ENCODE data around the gene CDKAL1. TPM values are rescaled to one million over a fixed set of nuclear protein-coding genes. Genes with fewer than 3 reads are reported as not detected.

CDKAL1 gene
- total and polyA plus RNA-seq, 10 of the 15 experiments (the other 5 are each of a cell fraction or from before 2014, with no cell fraction given), result 10.7 to 26.9 (median 17.3) TPM

DNA sequence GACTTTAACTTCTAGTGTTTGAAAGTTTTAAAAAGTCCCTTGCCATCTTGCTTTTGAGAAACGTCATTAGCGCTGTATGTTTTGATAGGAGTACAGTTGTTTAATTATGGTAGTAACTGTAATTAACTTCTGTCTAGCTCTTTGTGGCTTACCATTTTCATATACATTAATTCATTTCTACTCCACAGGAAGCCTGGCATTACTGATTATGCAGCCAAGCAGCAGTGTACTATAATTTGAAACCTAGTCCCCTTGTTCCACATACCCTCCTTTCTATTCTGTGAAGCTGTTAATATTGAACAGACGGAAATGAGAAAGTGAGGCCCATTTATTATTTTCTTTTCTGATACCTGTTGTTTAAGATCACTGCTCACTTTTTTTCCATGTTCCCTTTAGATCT is 235.4 kb downstream of the CDKAL1 start (continued):
- TF ChIP-seq ETV6 (conservative IDR thresholded peaks at IDR 0.05 in 1 of 2, IDR thresholded peaks at IDR 0.05 in 1 of 2; ENCODE audit: borderline replicate concordance in 1 of 2, low read depth in 1 of 2), result no peak
- TF ChIP-seq POU2F2 (IDR thresholded peaks at IDR 0.05; ENCODE audit: borderline replicate concordance, low read depth, low read length), result no peak
- no peak for TF ChIP-seq ZNF622 (IDR thresholded peaks at IDR 0.05)
- TF ChIP-seq, protein P1, sequence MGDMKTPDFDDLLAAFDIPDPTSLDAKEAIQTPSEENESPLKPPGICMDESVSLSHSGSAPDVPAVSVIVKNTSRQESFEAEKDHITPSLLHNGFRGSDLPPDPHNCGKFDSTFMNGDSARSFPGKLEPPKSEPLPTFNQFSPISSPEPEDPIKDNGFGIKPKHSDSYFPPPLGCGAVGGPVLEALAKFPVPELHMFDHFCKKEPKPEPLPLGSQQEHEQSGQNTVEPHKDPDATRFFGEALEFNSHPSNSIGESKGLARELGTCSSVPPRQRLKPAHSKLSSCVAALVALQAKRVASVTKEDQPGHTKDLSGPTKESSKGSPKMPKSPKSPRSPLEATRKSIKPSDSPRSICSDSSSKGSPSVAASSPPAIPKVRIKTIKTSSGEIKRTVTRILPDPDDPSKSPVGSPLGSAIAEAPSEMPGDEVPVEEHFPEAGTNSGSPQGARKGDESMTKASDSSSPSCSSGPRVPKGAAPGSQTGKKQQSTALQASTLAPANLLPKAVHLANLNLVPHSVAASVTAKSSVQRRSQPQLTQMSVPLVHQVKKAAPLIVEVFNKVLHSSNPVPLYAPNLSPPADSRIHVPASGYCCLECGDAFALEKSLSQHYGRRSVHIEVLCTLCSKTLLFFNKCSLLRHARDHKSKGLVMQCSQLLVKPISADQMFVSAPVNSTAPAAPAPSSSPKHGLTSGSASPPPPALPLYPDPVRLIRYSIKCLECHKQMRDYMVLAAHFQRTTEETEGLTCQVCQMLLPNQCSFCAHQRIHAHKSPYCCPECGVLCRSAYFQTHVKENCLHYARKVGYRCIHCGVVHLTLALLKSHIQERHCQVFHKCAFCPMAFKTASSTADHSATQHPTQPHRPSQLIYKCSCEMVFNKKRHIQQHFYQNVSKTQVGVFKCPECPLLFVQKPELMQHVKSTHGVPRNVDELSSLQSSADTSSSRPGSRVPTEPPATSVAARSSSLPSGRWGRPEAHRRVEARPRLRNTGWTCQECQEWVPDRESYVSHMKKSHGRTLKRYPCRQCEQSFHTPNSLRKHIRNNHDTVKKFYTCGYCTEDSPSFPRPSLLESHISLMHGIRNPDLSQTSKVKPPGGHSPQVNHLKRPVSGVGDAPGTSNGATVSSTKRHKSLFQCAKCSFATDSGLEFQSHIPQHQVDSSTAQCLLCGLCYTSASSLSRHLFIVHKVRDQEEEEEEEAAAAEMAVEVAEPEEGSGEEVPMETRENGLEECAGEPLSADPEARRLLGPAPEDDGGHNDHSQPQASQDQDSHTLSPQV (IDR thresholded peaks at IDR 0.05), result no peak
- TF ChIP-seq WRNIP1 (IDR thresholded peaks at IDR 0.05; ENCODE audit: borderline replicate concordance, low read depth, low read length), result no peak

DNA sequence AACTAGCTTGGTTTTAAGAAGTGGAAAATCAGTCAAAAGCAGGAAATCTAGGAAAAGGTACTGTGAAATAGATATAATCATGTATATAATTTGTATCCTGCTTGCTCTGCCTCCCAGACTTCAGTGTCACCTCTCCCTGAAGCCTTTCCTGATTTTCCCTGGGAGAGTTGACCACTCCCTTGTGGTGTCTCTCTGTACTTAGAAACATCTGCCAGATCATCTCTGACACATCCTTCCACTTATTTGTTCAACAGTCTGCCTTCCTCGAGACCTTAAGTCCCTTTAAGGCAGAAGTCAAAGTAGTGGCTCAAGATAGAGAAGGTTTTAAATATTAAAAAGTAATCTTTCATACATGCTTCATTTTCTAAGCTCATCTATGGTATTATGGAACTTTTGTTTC is 236.5 kb downstream of the CDKAL1 start:
- ChIA-PET CTCF (no interaction called here), POLR2A (no interaction called here), RAD21 (ENCODE audit: unreplicated experiment) (no interaction called here), SMC1A (ENCODE audit: uncharacterized antibody, unreplicated experiment) (interaction anchor here (0.6 to 1.0 kb wide), 2 partner anchors 17 to 187 kb away, joined by 3 to 5 read pairs; no protein-coding TSS in a partner anchor)
- Histone ChIP-seq H3K4me3 (no peak overlapping the region), H4K20me1 (ENCODE audit: control insufficient read depth, insufficient read depth) (no peaks in the 10 kb centered on the region), H3K9me3 (replicated peaks; ENCODE audit: control insufficient read depth, insufficient read depth, low read length) (no peaks in the 10 kb centered on the region), H3K9ac (ENCODE audit: control insufficient read depth, insufficient read depth, low read length) (no peak overlapping the region), H3K4me1 (ENCODE audit: control insufficient read depth, insufficient read depth, low read length) (no peaks in the 10 kb centered on the region), H3K36me3 (ENCODE audit: control insufficient read depth in 2 of 2, insufficient read depth in 2 of 2, low read length in 1 of 2) (no peaks in the 10 kb centered on the region), H3K27me3 (replicated peaks in 1 of 2; ENCODE audit: control insufficient read depth in 2 of 2, insufficient read depth in 2 of 2, low read length in 1 of 2) (no peaks in the 10 kb centered on the region), H3K79me2 (ENCODE audit: control insufficient read depth, insufficient read depth, low read length) (no peaks in the 10 kb centered on the region), H3K27ac (ENCODE audit: control insufficient read depth, insufficient read depth) (no peak overlapping the region), H2AFZ (ENCODE audit: control insufficient read depth, low read depth, low read length) (no peak overlapping the region), H3K4me2 (ENCODE audit: control insufficient read depth, insufficient read depth) (no peak overlapping the region)
- FAIRE-seq (no peak), ATAC-seq (no peak), DNase-seq (ENCODE audit: low read depth, low spot score) (no peak)
- WGBS (ENCODE audit: insufficient coverage, insufficient replicate concordance, low lambda C conversion rate, missing lambda C conversion rate), result 47% methylated on average over 1 of the region's 1 CpG
- intact Hi-C loops (cut with micrococcal nuclease; ENCODE audit: unreplicated experiment), result no loop called here
- in situ Hi-C loops (cut with MboI), result no loop called here
- BruUV-seq (replicated peaks), result no TSS peak
- TF ChIP-seq, protein P2, sequence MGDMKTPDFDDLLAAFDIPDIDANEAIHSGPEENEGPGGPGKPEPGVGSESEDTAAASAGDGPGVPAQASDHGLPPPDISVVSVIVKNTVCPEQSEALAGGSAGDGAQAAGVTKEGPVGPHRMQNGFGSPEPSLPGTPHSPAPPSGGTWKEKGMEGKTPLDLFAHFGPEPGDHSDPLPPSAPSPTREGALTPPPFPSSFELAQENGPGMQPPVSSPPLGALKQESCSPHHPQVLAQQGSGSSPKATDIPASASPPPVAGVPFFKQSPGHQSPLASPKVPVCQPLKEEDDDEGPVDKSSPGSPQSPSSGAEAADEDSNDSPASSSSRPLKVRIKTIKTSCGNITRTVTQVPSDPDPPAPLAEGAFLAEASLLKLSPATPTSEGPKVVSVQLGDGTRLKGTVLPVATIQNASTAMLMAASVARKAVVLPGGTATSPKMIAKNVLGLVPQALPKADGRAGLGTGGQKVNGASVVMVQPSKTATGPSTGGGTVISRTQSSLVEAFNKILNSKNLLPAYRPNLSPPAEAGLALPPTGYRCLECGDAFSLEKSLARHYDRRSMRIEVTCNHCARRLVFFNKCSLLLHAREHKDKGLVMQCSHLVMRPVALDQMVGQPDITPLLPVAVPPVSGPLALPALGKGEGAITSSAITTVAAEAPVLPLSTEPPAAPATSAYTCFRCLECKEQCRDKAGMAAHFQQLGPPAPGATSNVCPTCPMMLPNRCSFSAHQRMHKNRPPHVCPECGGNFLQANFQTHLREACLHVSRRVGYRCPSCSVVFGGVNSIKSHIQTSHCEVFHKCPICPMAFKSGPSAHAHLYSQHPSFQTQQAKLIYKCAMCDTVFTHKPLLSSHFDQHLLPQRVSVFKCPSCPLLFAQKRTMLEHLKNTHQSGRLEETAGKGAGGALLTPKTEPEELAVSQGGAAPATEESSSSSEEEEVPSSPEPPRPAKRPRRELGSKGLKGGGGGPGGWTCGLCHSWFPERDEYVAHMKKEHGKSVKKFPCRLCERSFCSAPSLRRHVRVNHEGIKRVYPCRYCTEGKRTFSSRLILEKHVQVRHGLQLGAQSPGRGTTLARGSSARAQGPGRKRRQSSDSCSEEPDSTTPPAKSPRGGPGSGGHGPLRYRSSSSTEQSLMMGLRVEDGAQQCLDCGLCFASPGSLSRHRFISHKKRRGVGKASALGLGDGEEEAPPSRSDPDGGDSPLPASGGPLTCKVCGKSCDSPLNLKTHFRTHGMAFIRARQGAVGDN (IDR thresholded peaks at IDR 0.05), result no peak
- TF ChIP-seq, protein P3, sequence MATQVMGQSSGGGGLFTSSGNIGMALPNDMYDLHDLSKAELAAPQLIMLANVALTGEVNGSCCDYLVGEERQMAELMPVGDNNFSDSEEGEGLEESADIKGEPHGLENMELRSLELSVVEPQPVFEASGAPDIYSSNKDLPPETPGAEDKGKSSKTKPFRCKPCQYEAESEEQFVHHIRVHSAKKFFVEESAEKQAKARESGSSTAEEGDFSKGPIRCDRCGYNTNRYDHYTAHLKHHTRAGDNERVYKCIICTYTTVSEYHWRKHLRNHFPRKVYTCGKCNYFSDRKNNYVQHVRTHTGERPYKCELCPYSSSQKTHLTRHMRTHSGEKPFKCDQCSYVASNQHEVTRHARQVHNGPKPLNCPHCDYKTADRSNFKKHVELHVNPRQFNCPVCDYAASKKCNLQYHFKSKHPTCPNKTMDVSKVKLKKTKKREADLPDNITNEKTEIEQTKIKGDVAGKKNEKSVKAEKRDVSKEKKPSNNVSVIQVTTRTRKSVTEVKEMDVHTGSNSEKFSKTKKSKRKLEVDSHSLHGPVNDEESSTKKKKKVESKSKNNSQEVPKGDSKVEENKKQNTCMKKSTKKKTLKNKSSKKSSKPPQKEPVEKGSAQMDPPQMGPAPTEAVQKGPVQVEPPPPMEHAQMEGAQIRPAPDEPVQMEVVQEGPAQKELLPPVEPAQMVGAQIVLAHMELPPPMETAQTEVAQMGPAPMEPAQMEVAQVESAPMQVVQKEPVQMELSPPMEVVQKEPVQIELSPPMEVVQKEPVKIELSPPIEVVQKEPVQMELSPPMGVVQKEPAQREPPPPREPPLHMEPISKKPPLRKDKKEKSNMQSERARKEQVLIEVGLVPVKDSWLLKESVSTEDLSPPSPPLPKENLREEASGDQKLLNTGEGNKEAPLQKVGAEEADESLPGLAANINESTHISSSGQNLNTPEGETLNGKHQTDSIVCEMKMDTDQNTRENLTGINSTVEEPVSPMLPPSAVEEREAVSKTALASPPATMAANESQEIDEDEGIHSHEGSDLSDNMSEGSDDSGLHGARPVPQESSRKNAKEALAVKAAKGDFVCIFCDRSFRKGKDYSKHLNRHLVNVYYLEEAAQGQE (IDR thresholded peaks at IDR 0.05; ENCODE audit: low read depth, low read length), result no peak
- TF ChIP-seq, protein P4, sequence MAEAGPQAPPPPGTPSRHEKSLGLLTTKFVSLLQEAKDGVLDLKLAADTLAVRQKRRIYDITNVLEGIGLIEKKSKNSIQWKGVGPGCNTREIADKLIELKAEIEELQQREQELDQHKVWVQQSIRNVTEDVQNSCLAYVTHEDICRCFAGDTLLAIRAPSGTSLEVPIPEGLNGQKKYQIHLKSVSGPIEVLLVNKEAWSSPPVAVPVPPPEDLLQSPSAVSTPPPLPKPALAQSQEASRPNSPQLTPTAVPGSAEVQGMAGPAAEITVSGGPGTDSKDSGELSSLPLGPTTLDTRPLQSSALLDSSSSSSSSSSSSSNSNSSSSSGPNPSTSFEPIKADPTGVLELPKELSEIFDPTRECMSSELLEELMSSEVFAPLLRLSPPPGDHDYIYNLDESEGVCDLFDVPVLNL (IDR thresholded peaks at IDR 0.05; ENCODE audit: low read depth, low read length), result no peak
- TF ChIP-seq ETV6 (conservative IDR thresholded peaks at IDR 0.05 in 1 of 2, IDR thresholded peaks at IDR 0.05 in 1 of 2; ENCODE audit: borderline replicate concordance in 1 of 2, low read depth in 1 of 2) (no peak), NR2F1 (conservative IDR thresholded peaks at IDR 0.05) (no peak)
